Astrocyte of the spinal cord (primary cell): ENCODE measurements around the gene SLC35F3.

Source experiments
- DNase-seq: peaks from one replicate; pipeline ENCODE4 v3.0.0; 2011; ENCODE audit warnings: low read depth, low spot score
- H3K4me3 ChIP-seq: 2 replicates; pipeline ENCODE4 v1.5.1; 2011; ENCODE audit warnings: low read depth, mild to moderate bottlenecking, low read length, moderate library complexity
- CTCF ChIP-seq: IDR thresholded peaks from 2 replicates; pipeline ENCODE4 v1.5.1; 2012; ENCODE audit warnings: low read depth, mild to moderate bottlenecking, low read length, inconsistent platforms
- in situ Hi-C: cut with HindIII; loops from 2 replicates; pipeline ENCODE4 v1.10.0; 2017; ENCODE audit warnings: low sequenced_read_pairs

SLC35F3 gene

GRCh38 chr1:234004591-234004990 is 100.1 kb downstream of the SLC35F3 start:
- in situ Hi-C loops = no loop called here
- TF ChIP-seq CTCF = no peak
- no peak for DNase-seq
- H3K4me3 ChIP-seq = no peak overlapping the region

GRCh38 chr1:234007684-234008083 is 103.2 kb downstream of the SLC35F3 start:
- no peak for TF ChIP-seq CTCF

GRCh38 chr1:234008591-234008990 is 104.1 kb downstream of the SLC35F3 start:
- no peak overlapping the region for H3K4me3 ChIP-seq
- in situ Hi-C loops = no loop called here
- TF ChIP-seq CTCF = no peak
- DNase-seq = no peak

More at GRCh38 chr1:234007684-234008083, 103.2 kb downstream of the SLC35F3 start:
- H3K4me3 ChIP-seq = no peak overlapping the region
- DNase-seq = no peak
- in situ Hi-C loops = no loop called here

GRCh38 chr1:234009668-234010067 is 105.2 kb downstream of the SLC35F3 start:
- H3K4me3 ChIP-seq = no peak overlapping the region
- DNase-seq = no peak
- no peak for TF ChIP-seq CTCF
- in situ Hi-C loops = no loop called here

- no peak for DNase-seq
- in situ Hi-C loops = no loop called here
- no peak for TF ChIP-seq CTCF
- no peak overlapping the region for H3K4me3 ChIP-seq
Measured at GRCh38 chr1:234014208-234014607, 109.7 kb downstream of the SLC35F3 start.

- no peak for DNase-seq
- in situ Hi-C loops = no loop called here
Measured at GRCh38 chr1:234018816-234019215, 114.3 kb downstream of the SLC35F3 start.

More at GRCh38 chr1:234018816-234019215, 114.3 kb downstream of the SLC35F3 start:
- no peak for TF ChIP-seq CTCF
- H3K4me3 ChIP-seq = no peak overlapping the region
